Fibroblast of the aortic adventitia (primary cell): ENCODE data around the gene ZBTB22. TPM values are rescaled to one million over a fixed set of nuclear protein-coding genes. Genes with fewer than 3 reads are reported as not detected.

ENCODE experiments used
- DNase-seq: peaks from one replicate; pipeline ENCODE4 v3.0.0-alpha.2; 2010; ENCODE audit warnings: low read depth
- H3K4me3 ChIP-seq: 2 replicates; pipeline ENCODE4 v1.5.1; 2011; ENCODE audit warnings: low read depth, mild to moderate bottlenecking, control low read depth, low read length, moderate library complexity
- CTCF ChIP-seq: IDR thresholded peaks from 2 replicates; pipeline ENCODE4 v1.5.1; 2011; ENCODE audit warnings: mild to moderate bottlenecking, low read length, control low read depth, inconsistent platforms; ENCODE audit not compliant: insufficient read depth
- total RNA-seq: library from RNA; depleted of rRNA; stranded (reverse); fragments of >200 nt; gene quantifications from 2 replicates; pipeline ENCODE4 v1.2.3, GENCODE V29; 2012; ENCODE audit warnings: low replicate concordance

The ZBTB22 gene
- total RNA-seq, 1 donor: 12.8 TPM

DNA sequence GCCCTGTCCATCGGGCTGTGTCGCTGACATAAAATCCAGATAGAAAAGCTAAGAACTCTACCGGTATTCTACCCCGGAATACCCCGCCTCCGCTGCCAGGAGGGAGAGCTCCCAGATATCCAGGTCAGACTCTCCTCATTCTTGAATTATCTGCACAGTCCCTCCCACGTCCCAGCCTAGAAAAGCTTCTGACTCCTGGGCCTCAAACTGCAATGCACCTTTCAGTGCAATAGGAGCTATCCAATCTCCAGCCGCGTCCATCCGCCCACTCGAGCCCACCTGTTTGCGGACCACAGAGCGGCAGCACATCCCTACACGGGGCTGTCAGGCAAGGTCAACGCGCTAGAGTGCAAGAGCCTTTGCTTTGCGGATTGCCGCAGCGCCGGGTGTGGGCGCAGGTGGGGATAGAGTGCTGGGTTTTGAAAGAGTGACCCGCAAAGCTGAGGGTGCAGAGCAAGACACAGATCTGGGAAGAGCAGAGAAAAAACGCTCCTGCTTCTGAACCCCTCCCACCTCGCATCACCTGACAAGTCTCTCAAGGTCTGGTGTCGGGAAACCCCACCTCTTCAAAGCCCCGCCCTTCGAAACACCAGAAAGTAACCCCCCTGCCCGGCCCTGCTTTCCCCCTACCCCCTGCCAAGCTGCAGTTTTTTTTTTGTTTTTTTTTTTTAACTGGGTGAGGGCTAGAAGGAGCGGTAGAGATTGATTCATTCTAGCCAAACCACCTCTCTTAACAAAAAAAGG, 5.0 kb downstream of the ZBTB22 start:
- DNase-seq: peak; percentile 60
- TF ChIP-seq CTCF: no peak
- peak overlapping the region; percentile 92 for H3K4me3 ChIP-seq

DNA sequence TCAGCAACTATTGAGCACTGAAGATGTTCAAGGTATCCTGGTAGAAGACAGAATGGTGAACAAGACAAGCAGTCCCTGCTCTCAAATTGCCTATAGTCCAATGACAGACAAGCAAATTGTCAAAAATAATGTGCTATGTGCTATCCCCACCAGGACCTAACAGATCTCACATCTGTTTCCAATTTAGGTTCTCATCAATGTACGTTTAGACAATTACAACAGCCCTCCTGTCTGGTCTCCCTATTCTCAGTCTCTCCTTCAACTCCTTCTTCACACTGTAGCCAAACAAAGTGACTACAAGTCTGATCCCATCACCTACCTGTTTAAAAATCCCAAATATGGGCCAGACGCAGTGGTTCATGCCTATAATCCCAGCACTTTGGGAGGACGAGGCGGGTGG, 11.2 kb downstream of the ZBTB22 start:
- DNase-seq: no peak
- H3K4me3 ChIP-seq: no peak overlapping the region
- TF ChIP-seq CTCF: no peak

DNA sequence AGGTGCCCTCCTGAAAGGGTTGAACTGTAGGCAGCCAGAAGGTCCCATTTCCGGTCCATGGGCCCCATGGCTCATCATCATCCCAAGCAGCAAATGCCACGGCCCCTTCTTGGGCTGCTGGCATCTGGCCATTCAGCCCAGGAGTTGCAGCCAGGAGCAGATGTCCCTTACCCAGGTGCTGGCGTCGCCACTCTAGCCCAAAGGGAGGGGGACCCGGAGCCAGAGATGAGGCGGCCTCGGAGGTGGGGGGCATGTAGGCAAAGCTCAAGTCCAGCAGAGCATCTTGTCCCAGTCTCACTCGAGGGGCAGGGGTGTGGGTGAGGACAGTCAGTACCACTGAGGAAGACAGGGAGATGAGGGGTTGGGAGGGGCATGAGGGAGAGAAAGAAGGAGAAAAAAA, 12.5 kb downstream of the ZBTB22 start:
- DNase-seq: no peak
- no peak overlapping the region for H3K4me3 ChIP-seq
- TF ChIP-seq CTCF: no peak

DNA sequence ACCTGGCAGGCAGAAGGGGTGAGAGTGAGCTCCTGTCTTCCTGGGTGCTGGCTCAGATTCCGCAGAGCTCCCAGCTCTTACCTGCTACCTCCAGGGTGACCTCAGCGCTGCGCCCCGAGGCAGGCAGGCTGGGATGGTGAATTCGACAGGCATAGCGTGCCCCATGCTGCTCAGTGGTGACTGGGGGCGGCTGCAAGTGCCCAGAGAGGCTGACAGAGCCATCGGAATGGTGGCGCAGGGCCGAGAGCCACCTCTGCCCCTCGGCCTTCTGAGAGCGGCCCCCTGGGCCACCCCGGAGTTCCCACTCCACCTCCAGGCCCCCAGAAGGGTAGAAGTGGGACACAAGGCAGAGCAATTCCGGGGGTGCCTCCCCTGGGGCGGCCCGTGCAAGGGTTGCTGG, 13.3 kb downstream of the ZBTB22 start:
- DNase-seq: no peak
- no peak for TF ChIP-seq CTCF
- H3K4me3 ChIP-seq: no peak overlapping the region

GRCh38 chr6:33301877-33302276, 15.7 kb downstream of the ZBTB22 start:
- H3K4me3 ChIP-seq: no peak overlapping the region
- DNase-seq: no peak
- TF ChIP-seq CTCF: no peak

DNA sequence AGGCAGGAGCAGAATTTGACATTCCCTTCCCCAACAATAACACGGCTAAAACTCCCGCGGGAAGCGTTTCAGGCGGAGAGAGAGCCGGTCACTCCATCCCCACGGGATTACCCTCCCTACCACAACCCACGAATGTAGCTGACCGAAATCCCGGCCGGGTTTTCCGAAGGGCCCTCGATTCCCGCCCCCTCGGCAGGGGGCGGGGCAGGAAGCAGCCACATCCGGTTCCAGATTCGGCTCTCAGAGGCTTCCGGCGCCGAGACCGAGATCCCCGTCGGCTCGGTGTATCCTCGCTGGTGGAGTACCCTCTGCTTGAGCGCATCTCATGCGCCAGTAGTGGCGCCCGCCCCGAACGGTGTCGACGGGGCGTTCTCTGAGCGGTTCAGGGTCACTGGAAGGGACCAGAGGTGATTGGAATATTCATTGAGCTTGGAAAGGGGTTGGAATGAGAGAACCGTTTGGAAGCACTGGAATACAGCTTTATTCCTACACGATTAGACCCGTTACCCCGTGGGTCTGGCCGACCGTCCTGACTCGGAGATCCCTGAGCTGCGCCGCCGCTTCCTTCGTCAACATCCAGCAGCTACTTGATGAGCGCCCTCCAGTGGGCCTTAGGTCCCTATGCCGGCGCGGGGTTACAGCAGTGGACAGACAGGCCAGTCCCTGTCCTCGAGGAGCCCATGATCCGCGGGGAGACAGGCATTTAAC, 18.2 kb downstream of the ZBTB22 start:
- peak; percentile 91 for DNase-seq
- peak; percentile 83 for TF ChIP-seq CTCF
- peak overlapping the region; percentile 75 for H3K4me3 ChIP-seq
